IMR-90 (cell line): ENCODE measurements around the gene NPSR1. TPM values are rescaled to one million over a fixed set of nuclear protein-coding genes. Genes with fewer than 3 reads are reported as not detected.

ENCODE experiments used
- ATAC-seq: fragments of 200-7000 bp; cut with Tn5 transposase; 2 replicates; pipeline ENCODE4 v1.9.1; 2020; ENCODE audit warnings: low read depth, mild to moderate bottlenecking, moderate library complexity
- BruUV-seq: library from RNA; stranded (reverse); fragments of 400-500 nt; replicated peaks from 2 replicates; lab custom pipeline; 2021; lab: Mats Ljungman, UMichigan
- CTCF ChIA-PET: fragments of 300-600 bp; formaldehyde crosslinking; extraction: SDS; loops from one replicate; lab custom pipeline; 2021; ENCODE audit warnings: antibody characterized with exemption; lab: Yijun Ruan, JAX
- POLR2A ChIA-PET: fragments of 300-600 bp; sonication (Branson Sonifier 250); formaldehyde crosslinking; loops from one replicate; lab custom pipeline; 2022; ENCODE audit warnings: antibody characterized with exemption; ENCODE audit not compliant: unreplicated experiment; lab: Charles Lee
- DNase-seq: peaks from one replicate; pipeline ENCODE4 v3.0.0; 2013
- H2AFZ ChIP-seq: replicated peaks from 2 replicates; pipeline ENCODE3; 2013; ENCODE audit warnings: low read length, mild to moderate bottlenecking; ENCODE audit not compliant: poor library complexity
- H2AK5ac ChIP-seq: 2 replicates; pipeline ENCODE4 v1.6.1; 2013; ENCODE audit warnings: low read depth, low read length, inconsistent platforms
- H2AK9ac ChIP-seq: replicated peaks from 2 replicates; pipeline ENCODE3; 2013; ENCODE audit warnings: mild to moderate bottlenecking, low read depth, low read length, moderate library complexity; ENCODE audit not compliant: poor library complexity
- H2BK120ac ChIP-seq: 2 replicates; pipeline ENCODE4 v1.6.1; 2013; ENCODE audit warnings: low read depth, low read length, inconsistent platforms
- H2BK15ac ChIP-seq: 3 replicates; pipeline ENCODE4 v1.6.1; 2013; ENCODE audit warnings: low read depth, low read length, inconsistent platforms
- H2BK20ac ChIP-seq: 2 replicates; pipeline ENCODE4 v1.6.1; 2013; ENCODE audit warnings: low read depth, mild to moderate bottlenecking, inconsistent platforms, low read length, moderate library complexity
- H2BK5ac ChIP-seq: 2 replicates; pipeline ENCODE4 v1.6.1; 2013; ENCODE audit warnings: mild to moderate bottlenecking, low read depth, low read length, inconsistent platforms; ENCODE audit not compliant: poor library complexity, severe bottlenecking
- H3K14ac ChIP-seq: replicated peaks from 2 replicates; pipeline ENCODE4 v1.6.1; 2013; ENCODE audit warnings: low read depth, low read length, inconsistent platforms
- H3K18ac ChIP-seq: 2 replicates; pipeline ENCODE4 v1.6.1; 2013; ENCODE audit warnings: low read depth, low read length, control low read depth
- H3K23ac ChIP-seq: 2 replicates; pipeline ENCODE4 v1.6.1; 2013; ENCODE audit warnings: low read depth, low read length, inconsistent platforms
- H3K27ac ChIP-seq: 2 replicates; pipeline ENCODE4 v1.5.1; 2013; ENCODE audit warnings: mild to moderate bottlenecking, control low read depth, low read length; ENCODE audit not compliant: insufficient read depth
- H3K27me3 ChIP-seq: 2 replicates; pipeline ENCODE4 v1.6.1; 2013; ENCODE audit warnings: low read length; ENCODE audit not compliant: control insufficient read depth, insufficient read depth
- H3K36me3 ChIP-seq: 2 replicates; pipeline ENCODE4 v1.6.1; 2013; ENCODE audit warnings: low read length, mixed read lengths; ENCODE audit not compliant: control insufficient read depth, insufficient read depth
- H3K4ac ChIP-seq: 2 replicates; pipeline ENCODE4 v1.6.1; 2013; ENCODE audit warnings: low read depth, low read length, inconsistent platforms
- H3K4me1 ChIP-seq: 2 replicates; pipeline ENCODE4 v1.6.1; 2013; ENCODE audit warnings: low read length, mixed read lengths; ENCODE audit not compliant: control insufficient read depth, insufficient read depth
- H3K4me2 ChIP-seq: 2 replicates; pipeline ENCODE4 v1.6.1; 2013; ENCODE audit warnings: low read depth, mild to moderate bottlenecking, control low read depth, low read length, moderate library complexity
- H3K4me3 ChIP-seq: 2 replicates; pipeline ENCODE4 v1.5.1; 2013; ENCODE audit warnings: low read depth, mild to moderate bottlenecking, control low read depth, low read length, moderate library complexity; ENCODE audit not compliant: insufficient read depth
- H3K56ac ChIP-seq: 2 replicates; pipeline ENCODE4 v1.6.1; 2013; ENCODE audit warnings: low read length, inconsistent platforms; ENCODE audit not compliant: insufficient read depth; ENCODE audit errors: extremely low read depth
- H3K79me1 ChIP-seq, 2 experiments: 2 replicates each; pipeline ENCODE4 v1.6.1; 2013; ENCODE audit warnings: low read length in 2 of 2, inconsistent platforms in 1 of 2, low read depth in 1 of 2
- H3K9ac ChIP-seq: 2 replicates; pipeline ENCODE4 v1.6.1; 2013; ENCODE audit warnings: low read depth, low read length, control low read depth
- H3K9me1 ChIP-seq: 2 replicates; pipeline ENCODE4 v1.6.1; 2013; ENCODE audit warnings: low read length, inconsistent platforms; ENCODE audit not compliant: insufficient read depth
- H3K9me3 ChIP-seq: 2 replicates; pipeline ENCODE4 v1.6.1; 2013; ENCODE audit warnings: low read length; ENCODE audit not compliant: control insufficient read depth, insufficient read depth
- H4K20me1 ChIP-seq: 2 replicates; pipeline ENCODE4 v1.6.1; 2013; ENCODE audit warnings: low read length, inconsistent platforms; ENCODE audit not compliant: insufficient read depth
- H4K5ac ChIP-seq: 2 replicates; pipeline ENCODE4 v1.6.1; 2013; ENCODE audit warnings: mild to moderate bottlenecking, low read depth, low read length, control low read depth
- H4K8ac ChIP-seq, 2 experiments: 2 replicates each; pipeline ENCODE4 v1.6.1; 2013; ENCODE audit warnings: low read depth in 2 of 2, low read length in 2 of 2, control low read depth in 1 of 2, inconsistent platforms in 1 of 2
- H4K91ac ChIP-seq: 2 replicates; pipeline ENCODE4 v1.6.1; 2013; ENCODE audit warnings: low read depth, low read length, inconsistent platforms; ENCODE audit not compliant: insufficient read depth
- BHLHE40 ChIP-seq: fragments of 150-350 bp; IDR thresholded peaks from 2 replicates; pipeline ENCODE4 v1.6.1; 2016; ENCODE audit warnings: mild to moderate bottlenecking, low read depth, low read length
- CEBPB ChIP-seq: IDR thresholded peaks from 2 replicates; pipeline ENCODE4 v1.6.1; 2012; ENCODE audit warnings: low read depth, low read length, improper control_type of control experiment
- CHD1 ChIP-seq: IDR thresholded peaks from 2 replicates; pipeline ENCODE4 v1.6.1; 2012; ENCODE audit warnings: low read depth, low read length, improper control_type of control experiment
- FOS ChIP-seq: fragments of 150-350 bp; IDR thresholded peaks from 2 replicates; pipeline ENCODE4 v1.6.1; 2016; ENCODE audit warnings: low read depth, low read length
- MAFK ChIP-seq: IDR thresholded peaks from 2 replicates; pipeline ENCODE4 v1.6.1; 2012; ENCODE audit warnings: low read depth, low read length, improper control_type of control experiment
- MXI1 ChIP-seq: IDR thresholded peaks from 2 replicates; pipeline ENCODE4 v1.6.1; 2012; ENCODE audit warnings: low read depth, mild to moderate bottlenecking, low read length, moderate library complexity, borderline replicate concordance
- NFE2L2 ChIP-seq: fragments of 150-350 bp; IDR thresholded peaks from 2 replicates; pipeline ENCODE4 v1.6.1; 2016; ENCODE audit warnings: low read depth, mild to moderate bottlenecking, low read length
- POLR2A ChIP-seq: IDR thresholded peaks from 2 replicates; pipeline ENCODE4 v1.6.1; 2012; ENCODE audit warnings: mild to moderate bottlenecking, low read depth, low read length
- RAD21 ChIP-seq: IDR thresholded peaks from 2 replicates; pipeline ENCODE4 v1.6.1; 2012; ENCODE audit warnings: low read length, improper control_type of control experiment
- RCOR1 ChIP-seq: IDR thresholded peaks from 2 replicates; pipeline ENCODE4 v1.6.1; 2012; ENCODE audit warnings: mild to moderate bottlenecking, low read length, improper control_type of control experiment; ENCODE audit not compliant: insufficient replicate concordance
- SMC3 ChIP-seq: fragments of 150-350 bp; IDR thresholded peaks from 2 replicates; pipeline ENCODE4 v1.6.1; 2016; ENCODE audit warnings: low read depth, mild to moderate bottlenecking, antibody characterized with exemption, low read length, moderate library complexity
- WGBS, 2 experiments: methylation state at CpG; one replicate each; pipeline versions ENCODE4 v1.1.5 to v1.1.7; 2013; ENCODE audit warnings: missing lambda C conversion rate in 2 of 2; ENCODE audit not compliant: insufficient read length in 1 of 2; ENCODE audit errors: extremely low coverage in 2 of 2; 5-methylcytosine and 5-hydroxymethylcytosine counted together
- dilution Hi-C: fragments of 300-500 bp; cut with HindIII; formaldehyde crosslinking; loops from one replicate; pipeline ENCODE4 v1.14.3; 2018; ENCODE audit warnings: low sequenced_read_pairs; ENCODE audit not compliant: unreplicated experiment
- in situ Hi-C: fragments of 300-500 bp; cut with MboI; formaldehyde crosslinking; loops from 3 replicates; pipeline ENCODE4 v1.14.3; 2019; ENCODE audit warnings: low sequenced_read_pairs, inconsistent platforms, mixed read lengths
- intact Hi-C: fragments of 100-400 bp; cut with micrococcal nuclease; formaldehyde crosslinking; loops from 2 replicates; pipeline ENCODE4 v1.10.0; 2022
- polyA plus RNA-seq, 3 experiments: library from polyadenylated mRNA; depleted of rRNA; stranded (reverse); fragments of >200 nt; gene quantifications; 2 replicates each; pipeline ENCODE4 v1.2.3, GENCODE V29; 2012; ENCODE audit warnings: low replicate concordance in 1 of 3
- total RNA-seq: library from RNA; depleted of rRNA; stranded (reverse); fragments of >200 nt; gene quantifications from 2 replicates; pipeline ENCODE4 v1.2.3, GENCODE V29; 2012
- TF ChIP-seq, protein P1 (sequence below): fragments of 150-350 bp; IDR thresholded peaks from 2 replicates; pipeline ENCODE4 v1.6.1; 2017; ENCODE audit warnings: mild to moderate bottlenecking, antibody characterized with exemption, low read length, low read depth
- TF ChIP-seq, protein P2 (sequence below): fragments of 150-350 bp; IDR thresholded peaks from 2 replicates; pipeline ENCODE4 v1.6.1; 2016; ENCODE audit warnings: low read depth, mild to moderate bottlenecking, low read length, moderate library complexity, borderline replicate concordance

The NPSR1 gene
- total and polyA plus RNA-seq, 2 of the 4 experiments (the other 2 are of a cell fraction), result not detected

DNA sequence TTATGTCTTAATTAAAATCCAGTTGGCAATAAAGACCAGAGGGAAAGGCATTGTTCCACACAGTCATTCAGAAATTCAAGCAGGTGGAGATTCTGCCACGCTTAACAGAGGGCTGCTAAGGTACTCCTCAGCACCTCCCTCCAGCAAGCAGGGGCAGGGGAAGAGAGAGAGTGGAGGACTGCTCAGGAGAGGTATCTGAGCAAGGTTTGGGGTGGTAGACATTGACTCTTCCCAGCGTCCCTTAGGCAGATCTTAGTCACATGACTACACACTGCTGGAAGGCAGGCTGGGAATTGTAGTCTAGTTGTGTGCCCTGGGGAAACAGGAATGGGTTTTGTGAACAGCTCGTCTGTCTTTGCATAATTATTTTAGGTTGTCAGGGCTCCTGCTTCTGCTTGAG lies 181.6 kb downstream of the NPSR1 start:
- intact Hi-C loops, result no loop called here
- no CpG with 5 or more reads among the region's 3 CpGs for WGBS, 2 experiments

More for the DNA sequence above, 181.6 kb downstream of the NPSR1 start:
- no peaks in the 10 kb centered on the region for H3K36me3 ChIP-seq
- no peak for ATAC-seq
- CTCF ChIA-PET, result no interaction called here
- H3K27ac ChIP-seq, result no peak overlapping the region
- H2AK9ac ChIP-seq, result no peak overlapping the region
- H3K4me1 ChIP-seq, result no peaks in the 10 kb centered on the region
- H3K4me2 ChIP-seq, result no peak overlapping the region
- in situ Hi-C loops (no loop called here), dilution Hi-C loops (no loop called here)
- no peak overlapping the region for H3K4ac ChIP-seq
- no peak overlapping the region for H3K14ac ChIP-seq
- H2AK5ac ChIP-seq, result no peak overlapping the region
- no peak overlapping the region for H2BK5ac ChIP-seq
- no peaks in the 10 kb centered on the region for H3K9me1 ChIP-seq
- no peak overlapping the region for H4K91ac ChIP-seq
- no peak overlapping the region for H3K18ac ChIP-seq
- no peaks in the 10 kb centered on the region for H3K79me1 ChIP-seq
- POLR2A ChIA-PET, result no interaction called here
- H3K9ac ChIP-seq, result no peak overlapping the region
- H2BK120ac ChIP-seq, result no peak overlapping the region
- H3K23ac ChIP-seq, result no peak overlapping the region
- no peaks in the 10 kb centered on the region for H3K9me3 ChIP-seq
- no peak overlapping the region for H4K8ac ChIP-seq
- no peak for DNase-seq
- H3K4me3 ChIP-seq, result no peak overlapping the region
- no TSS peak for BruUV-seq
- no peaks in the 10 kb centered on the region for H4K20me1 ChIP-seq
- H3K56ac ChIP-seq, result no peak overlapping the region
- no peak overlapping the region for H2AFZ ChIP-seq
- TF ChIP-seq SMC3 (no peak), MXI1 (no peak), FOS (no peak), RAD21 (no peak), RCOR1 (no peak), CEBPB (no peak), BHLHE40 (no peak), CHD1 (no peak), MAFK (no peak), POLR2A (no peak), NFE2L2 (no peak)
- TF ChIP-seq, protein P1, sequence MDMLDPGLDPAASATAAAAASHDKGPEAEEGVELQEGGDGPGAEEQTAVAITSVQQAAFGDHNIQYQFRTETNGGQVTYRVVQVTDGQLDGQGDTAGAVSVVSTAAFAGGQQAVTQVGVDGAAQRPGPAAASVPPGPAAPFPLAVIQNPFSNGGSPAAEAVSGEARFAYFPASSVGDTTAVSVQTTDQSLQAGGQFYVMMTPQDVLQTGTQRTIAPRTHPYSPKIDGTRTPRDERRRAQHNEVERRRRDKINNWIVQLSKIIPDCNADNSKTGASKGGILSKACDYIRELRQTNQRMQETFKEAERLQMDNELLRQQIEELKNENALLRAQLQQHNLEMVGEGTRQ, result no peak
- TF ChIP-seq, protein P2, sequence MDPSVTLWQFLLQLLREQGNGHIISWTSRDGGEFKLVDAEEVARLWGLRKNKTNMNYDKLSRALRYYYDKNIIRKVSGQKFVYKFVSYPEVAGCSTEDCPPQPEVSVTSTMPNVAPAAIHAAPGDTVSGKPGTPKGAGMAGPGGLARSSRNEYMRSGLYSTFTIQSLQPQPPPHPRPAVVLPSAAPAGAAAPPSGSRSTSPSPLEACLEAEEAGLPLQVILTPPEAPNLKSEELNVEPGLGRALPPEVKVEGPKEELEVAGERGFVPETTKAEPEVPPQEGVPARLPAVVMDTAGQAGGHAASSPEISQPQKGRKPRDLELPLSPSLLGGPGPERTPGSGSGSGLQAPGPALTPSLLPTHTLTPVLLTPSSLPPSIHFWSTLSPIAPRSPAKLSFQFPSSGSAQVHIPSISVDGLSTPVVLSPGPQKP, result no peak
- no peak overlapping the region for H4K5ac ChIP-seq
- H2BK20ac ChIP-seq, result no peak overlapping the region
- H2BK15ac ChIP-seq, result no peak overlapping the region
- H3K27me3 ChIP-seq, result no peaks in the 10 kb centered on the region
